GM21367 (cell line): Measurements from ENCODE around the gene ATP13A5.
A peak's percentile ranks its signal among the peaks of the same experiment; 100 is the strongest.

Experiments used
- ATAC-seq: cut with Tn5 transposase; IDR thresholded peaks from one replicate; pipeline ENCODE4 v1.9.1; 2021; ENCODE audit not compliant: unreplicated experiment

ATP13A5 gene

DNA sequence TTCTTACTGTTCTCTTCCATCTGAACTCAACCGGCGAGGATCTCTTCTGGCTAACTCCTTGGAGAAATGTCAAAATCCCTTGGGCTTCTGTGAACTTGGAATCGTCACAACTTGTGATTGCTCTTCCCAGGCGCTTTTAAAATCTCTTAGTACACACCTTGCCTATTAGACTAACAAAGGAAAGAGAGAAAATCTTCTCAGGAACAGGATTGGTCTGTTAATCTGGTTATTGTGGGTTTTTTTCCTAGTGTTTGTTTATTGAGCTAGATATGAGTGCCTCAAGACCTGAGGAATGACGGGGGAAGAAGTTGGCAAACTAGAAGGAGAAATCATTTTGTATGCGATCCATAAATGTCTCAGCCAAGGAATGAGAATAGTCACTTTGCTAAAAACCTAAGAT is at the start of gene ATP13A5:
ATP13A5 (minus strand) TSS at position 48 of the 400 bp plus-strand sequence; CDS start at position 20, 28 bp downstream.
- no peak for ATAC-seq

- ATAC-seq = no peak
Observed at GRCh38 chr3:193418576-193419373, 40.2 kb upstream of the ATP13A5 start.

- ATAC-seq = no peak
Observed at GRCh38 chr3:193416629-193417028, 38.1 kb upstream of the ATP13A5 start.

DNA sequence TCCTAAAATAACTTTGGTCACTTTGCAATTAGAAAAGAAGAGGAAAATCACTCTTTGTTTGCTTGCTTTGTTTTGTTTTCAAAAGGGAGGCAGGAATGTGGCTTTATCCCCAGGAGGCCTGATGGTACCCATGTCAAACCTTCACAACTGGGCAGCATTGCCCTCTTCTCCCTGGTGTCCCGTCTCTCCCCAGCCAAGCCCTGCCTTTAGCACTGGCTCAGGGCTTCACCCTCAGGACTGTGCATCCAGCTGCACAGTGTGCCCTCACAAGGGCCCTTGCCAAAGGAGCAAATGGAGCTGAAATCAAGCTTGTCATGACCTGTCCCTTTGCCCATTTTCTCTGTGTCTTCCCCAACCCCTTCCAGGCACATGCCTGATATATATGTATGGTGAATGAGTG is 29.1 kb upstream of the ATP13A5 start:
- ATAC-seq = no peak

- ATAC-seq = no peak
Observed at GRCh38 chr3:193407112-193407511, 28.6 kb upstream of the ATP13A5 start.

DNA sequence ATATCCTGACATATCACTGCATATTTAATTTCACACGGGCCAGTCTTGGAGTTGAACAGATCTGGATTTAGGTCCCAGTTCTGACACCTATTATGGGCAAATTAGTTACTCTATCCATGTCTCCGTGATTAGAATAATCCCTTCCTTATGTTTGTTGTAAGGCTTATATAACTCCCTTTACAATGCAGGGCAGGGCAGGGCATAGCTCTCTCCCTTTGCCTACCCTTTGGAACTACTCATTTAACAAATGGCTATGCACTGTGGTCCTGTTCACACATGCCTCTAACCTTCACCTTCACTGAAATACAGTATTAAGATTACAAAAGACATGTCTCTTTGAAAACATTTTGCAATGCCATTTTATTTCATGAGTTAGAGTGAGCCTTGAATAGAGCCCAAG is 24.8 kb upstream of the ATP13A5 start:
- no peak for ATAC-seq

DNA sequence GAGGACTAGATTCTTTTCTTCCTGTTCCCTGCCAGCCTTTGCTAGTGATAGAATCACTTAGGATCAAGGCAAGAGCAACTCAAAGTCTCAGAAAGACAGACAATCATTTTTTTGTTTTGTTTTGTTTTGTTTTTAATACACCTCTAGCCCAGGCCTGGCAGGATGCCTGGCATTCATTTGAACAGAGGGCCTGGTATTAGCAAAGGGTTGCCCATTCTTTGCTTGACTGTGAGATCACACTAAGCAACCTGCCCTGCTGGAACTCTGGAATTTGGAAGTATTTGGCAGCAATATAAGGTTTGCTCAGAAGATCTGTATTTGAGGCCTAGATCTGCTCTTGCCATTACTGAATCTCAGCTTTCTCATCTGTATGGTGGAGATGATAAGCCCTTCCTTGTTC is 21.8 kb upstream of the ATP13A5 start:
- ATAC-seq = no peak

GRCh38 chr3:193396451-193397244 is 18.1 kb upstream of the ATP13A5 start:
- ATAC-seq = no peak

GRCh38 chr3:193391902-193392301 is 13.3 kb upstream of the ATP13A5 start:
- no peak for ATAC-seq

DNA sequence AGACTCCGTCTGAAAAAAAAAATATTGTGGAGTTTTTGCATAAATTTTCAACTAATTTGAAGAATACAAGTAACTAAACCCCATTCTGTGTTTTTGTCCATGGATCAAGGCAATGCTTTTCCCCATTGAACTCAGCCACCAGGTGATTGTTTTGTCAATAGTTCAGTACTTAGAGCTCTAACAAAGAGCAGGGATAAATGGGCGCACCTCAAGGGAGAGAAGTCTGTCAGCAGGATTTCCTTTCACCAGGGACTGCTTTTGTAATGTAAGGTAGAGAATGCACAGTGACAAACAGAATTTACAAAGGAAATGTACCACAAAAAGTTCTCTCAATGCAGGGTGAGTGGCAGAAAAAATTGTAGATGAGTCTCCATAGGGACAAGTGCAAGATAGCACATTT is 10.8 kb upstream of the ATP13A5 start:
- no peak for ATAC-seq

- ATAC-seq = no peak
Observed at GRCh38 chr3:193388361-193388760, 9.8 kb upstream of the ATP13A5 start.

GRCh38 chr3:193387596-193387995 is 9.0 kb upstream of the ATP13A5 start:
- no peak for ATAC-seq

GRCh38 chr3:193377591-193377990 is 962 bp downstream of the ATP13A5 start:
- no peak for ATAC-seq

GRCh38 chr3:193375614-193376013 is 2.9 kb downstream of the ATP13A5 start:
- ATAC-seq = no peak

- peak; percentile 51 for ATAC-seq
Observed at GRCh38 chr3:193372783-193373182, 5.8 kb downstream of the ATP13A5 start.

GRCh38 chr3:193367868-193368267 is 10.7 kb downstream of the ATP13A5 start:
- no peak for ATAC-seq

DNA sequence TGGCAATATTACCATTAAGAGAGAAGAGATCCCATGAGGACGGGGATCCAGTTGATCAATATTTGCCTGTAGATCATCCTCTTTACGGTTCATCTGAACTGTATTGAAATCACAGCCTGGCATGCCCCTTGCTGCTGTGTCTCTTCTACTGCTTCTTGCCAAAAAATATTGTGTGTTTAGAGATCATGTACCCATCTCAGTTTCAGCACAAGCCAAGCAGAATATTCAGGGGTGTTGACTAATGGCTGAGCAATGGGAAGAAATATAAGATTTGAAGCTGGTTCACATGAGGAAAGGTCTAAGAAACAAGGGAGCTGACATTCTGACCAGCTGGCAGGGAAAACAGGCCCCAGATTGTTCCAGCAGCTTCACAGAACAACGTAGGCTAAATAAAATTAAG is 21.3 kb downstream of the ATP13A5 start:
- ATAC-seq = no peak

DNA sequence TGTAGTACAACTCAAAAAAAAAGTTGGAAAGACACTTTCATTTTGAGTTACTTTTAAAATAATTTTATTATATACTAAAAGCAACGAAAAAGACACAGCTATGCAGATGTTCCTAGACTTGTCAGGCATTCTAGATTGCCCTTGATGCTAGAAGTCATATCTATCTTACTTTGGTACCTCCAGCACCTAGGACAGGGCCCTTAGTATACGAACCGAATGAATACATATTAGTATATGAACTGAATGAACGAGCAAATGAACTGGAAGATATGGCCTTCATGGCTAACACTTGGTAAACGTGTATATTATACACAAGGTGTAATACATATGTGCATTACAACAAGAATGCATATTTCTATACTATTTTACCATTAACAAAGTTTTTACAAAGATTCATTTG is 24.1 kb downstream of the ATP13A5 start:
- ATAC-seq = no peak

DNA sequence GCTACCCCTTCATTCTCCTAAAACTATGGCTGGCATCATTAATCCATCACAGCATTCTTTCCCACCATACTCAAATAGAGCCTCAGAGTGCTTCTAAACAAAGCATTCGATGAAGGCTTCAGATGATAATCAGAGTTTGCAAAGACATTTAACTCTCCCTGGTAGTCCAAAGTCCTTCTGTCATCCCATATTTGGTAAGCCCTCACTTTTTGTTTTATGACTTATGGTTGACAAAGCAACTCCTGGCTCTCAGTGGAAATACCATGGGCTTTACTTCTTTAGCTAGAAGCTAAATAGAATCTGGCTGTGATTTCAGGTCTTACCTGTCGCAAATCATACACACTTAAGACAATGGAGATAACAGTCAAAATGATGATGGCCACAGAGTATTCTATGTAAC is 27.8 kb downstream of the ATP13A5 start:
- no peak for ATAC-seq

DNA sequence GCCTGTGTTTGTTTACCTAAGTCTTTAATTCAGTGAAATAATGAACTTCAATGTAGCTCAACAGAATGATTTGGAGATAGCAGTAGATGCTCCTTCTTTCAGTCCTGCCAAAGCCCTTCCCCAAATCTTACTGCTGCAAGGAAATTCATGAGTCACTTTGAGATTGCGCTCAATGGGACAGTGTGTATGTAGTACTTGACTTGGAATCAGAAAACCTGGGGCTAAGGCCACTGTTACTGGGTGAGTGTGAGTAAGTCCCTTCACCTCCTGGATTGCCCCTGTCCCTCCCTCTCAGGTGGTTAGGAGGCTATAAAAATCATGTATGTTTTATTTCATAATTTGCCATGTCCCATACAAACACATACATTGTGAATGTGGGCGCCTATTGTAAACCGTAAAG is 29.9 kb downstream of the ATP13A5 start:
- ATAC-seq = no peak

DNA sequence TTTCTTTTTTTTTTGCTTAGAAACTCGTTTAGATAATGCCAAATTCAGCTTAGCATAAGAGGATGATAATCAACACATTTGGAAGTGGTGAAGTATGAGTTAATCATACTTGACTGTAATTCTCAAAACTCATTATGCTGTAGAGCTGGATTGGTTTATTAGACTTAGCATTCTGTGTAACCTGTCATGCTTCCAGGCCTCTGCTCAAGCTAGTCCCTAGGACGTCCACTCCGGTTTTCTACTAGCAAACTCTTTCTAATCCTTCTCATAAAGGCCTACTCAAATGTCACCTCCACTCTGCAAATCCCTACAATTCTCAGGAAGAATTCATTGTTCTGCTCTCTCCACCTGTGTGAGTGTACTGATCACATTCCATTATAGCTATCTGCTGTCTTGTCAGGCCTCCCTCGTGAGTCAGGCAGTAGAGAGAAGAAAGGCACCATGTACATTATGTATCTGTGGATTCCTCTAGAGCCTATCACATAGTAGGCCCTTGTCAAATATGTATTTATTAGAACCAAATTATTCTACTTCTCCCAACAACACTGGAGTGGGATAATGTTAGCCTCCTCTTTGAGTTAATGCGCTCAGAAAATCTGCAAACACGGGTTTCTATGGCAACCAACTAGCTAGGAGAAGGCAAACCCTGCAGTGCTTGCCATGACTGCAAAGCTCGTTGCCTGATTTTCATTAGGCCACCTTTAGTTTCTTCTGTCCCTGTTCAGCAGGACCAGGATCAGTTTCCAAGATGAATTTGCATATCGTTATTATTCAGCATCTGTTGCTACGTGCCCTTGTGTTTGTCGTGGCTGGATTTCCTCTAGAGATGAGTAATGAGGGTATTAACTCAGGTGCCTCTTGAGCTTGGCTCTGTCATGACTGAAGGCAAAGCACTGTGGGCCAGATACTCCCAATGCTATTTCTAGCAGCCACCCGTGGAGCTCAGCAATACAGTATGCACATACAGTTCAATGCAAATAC is 30.7 kb downstream of the ATP13A5 start:
- ATAC-seq = no peak
